ENCODE data around the gene ANXA5.
"Not testable (repeated sequence)": the region's sequence is repeated elsewhere in the genome, so short reads cannot be mapped to it uniquely, and the experiment has no call there.

Gene ANXA5

DNA sequence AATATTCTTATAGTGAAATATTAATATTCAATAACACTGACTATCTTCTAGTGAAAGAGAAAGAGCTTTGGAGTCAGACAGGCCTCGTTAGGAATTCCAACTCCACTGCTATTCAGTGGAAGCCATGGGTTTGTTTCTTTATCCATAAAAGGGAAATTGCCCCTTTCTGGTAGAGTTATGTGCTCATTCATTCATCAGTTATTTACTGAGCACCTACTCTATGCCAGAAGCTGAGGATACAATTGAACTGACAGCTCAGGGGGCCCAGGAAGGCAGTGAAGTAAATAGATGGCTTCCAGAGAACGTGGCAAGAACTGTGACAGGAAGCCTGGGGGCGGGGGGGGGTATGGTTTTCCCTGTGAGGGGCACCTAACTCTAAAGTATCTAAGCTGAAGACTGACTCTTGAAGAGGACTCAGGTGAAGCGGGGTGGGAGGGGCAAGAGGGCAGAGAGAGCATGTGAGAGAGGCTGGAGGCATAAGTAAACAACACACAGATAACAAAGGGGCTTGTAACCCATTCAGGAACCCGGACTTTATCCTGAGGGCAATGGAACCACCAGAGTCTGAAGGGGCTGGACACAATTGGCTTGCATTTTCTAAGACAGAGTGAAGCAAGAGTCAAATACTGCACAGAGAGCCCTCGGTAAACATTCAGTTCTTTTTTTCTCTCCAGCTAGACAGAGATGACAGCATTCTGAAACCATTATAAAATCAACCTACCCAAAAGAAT, 20.3 kb downstream of the ANXA5 start:
- DNase-seq = no peak

DNA sequence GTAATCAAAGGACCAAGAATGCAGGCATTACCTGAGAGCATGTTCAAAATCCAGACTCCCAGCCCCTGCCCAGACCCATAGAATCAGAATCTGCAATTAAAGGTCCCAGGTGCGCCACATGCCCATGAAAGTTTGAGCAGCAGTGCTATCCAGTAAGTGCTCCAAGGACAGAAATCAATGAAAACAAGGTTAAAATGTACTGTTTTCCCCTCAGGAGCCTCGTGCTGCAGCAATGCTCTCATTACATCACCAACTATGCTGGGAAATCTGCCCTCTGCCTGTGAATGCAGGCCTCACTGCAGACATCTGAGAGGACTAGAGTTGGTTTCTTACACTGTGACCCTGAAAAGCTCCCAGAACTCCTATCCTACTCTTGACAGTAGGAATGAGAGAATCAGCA, 21.1 kb downstream of the ANXA5 start:
- DNase-seq = no peak

DNA sequence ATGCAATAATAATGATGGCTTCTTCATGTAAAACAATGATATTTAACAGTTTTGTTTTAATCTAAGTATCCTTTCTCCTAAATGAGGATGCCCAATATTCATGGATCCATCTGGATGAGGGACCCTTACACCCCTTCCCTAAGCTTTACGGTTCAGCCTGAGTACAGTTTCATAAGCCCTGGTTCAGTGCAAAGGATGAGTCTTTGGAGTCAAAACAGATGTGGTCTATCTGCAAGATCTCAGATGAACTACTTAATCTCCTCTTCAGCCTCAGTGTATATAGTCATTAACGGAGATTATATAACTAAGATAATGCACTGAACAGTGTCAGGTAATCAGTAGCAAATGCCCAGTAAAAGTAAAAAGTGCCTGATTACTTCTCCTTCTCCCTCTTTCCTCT, 22.1 kb downstream of the ANXA5 start:
- no peak for DNase-seq

DNA sequence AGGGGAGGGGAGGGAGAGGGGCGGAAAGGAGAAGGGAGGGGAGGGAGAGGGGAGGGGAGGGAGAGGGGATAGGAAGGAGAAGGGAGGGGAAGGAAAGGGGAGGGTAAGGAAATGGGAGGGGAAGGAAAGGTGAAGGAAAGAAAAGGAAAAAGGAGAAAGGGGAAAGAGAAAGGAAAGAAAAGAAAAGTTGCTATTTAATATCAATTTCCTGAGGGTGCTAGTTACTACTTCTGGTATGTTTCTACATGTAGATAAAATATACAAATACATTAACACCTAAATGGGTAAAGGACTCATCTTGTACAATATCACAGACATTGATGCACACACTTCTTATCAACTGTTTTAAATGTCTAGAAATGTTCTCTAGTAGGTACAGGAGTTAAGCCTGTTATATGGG, 22.6 kb downstream of the ANXA5 start:
- DNase-seq = no peak

DNA sequence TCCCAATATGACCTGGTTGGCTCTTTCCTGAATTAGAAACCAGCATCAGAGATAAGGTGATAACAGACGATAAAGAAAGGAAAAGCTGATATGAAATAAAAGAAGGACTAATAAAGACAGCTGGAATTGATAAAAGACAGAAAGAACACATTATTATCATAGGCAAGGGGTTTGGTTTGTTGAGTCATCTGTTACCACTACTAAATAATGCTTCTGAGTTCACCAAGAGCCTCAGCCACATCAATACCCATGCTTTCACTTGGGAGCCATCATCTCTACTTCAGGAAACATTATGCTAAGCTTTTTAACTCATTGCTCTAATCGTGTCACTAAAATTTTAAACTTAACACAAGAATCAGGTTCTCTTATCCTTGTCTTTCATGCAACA, 27.6 kb downstream of the ANXA5 start:
- DNase-seq = no peak

DNA sequence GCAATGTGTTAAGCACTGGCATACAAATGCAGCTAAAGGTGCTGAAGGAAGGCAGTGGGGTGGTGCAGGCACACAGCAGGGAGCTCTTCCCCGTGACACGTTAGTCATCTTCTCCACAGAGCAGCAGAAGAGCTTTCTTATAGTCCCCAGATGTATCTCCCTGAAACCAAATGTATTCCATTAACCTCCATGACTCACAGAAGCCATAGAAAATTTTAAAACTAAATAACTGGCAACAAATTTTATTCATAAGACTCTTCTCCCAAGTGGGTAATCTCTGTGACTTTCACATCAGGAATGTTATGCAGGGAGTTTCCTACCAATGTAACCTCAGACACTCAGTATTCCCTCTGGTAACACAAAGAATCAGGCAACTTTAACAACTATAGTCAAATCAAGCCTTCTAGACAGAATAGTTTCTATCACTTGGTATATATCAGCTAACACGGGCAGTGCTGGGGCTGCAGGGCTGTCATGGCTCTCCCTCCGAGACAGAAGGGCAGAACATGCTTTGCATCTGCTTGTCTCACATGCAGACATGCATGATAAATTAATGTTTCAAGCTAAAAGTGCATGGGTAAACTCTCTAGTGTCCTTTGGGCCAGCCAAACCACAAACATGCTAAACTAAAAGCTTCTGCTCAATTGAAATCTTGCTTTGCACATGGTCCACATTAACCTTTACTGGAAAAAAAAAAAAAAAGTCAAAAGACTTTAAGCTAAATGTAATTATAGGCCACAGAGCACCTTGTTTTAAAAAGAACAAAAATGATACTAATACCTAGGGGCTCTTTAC, 28.2 kb downstream of the ANXA5 start:
- DNase-seq = no peak

DNA sequence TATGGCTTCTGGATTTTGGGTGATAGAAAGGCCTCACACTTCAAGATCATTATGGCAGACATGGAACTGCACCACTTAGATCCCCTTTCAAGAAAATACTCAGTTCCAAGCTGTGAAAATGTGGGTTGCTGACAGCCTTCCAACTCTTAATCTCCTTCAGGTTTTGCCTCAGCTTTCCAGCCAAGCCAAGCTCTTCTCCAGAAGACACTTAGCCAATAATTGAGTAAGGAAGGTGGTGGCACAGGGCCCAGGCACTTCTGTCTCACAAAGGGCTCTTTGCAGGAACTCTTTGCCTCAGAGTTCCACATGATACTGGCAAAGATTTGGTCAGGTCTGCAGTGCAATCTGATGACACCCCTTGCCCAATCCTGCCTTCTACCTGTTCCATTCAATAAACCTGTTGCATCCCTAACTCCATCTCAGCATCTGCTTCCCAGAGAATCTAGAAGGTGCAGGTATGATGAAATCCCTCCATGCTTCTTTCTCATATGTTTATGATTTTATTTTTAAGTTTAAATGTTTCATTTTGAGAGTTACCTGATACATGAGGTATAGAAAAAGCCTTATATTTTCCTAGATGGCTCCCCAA, 30.6 kb downstream of the ANXA5 start:
- no peak for DNase-seq

DNA sequence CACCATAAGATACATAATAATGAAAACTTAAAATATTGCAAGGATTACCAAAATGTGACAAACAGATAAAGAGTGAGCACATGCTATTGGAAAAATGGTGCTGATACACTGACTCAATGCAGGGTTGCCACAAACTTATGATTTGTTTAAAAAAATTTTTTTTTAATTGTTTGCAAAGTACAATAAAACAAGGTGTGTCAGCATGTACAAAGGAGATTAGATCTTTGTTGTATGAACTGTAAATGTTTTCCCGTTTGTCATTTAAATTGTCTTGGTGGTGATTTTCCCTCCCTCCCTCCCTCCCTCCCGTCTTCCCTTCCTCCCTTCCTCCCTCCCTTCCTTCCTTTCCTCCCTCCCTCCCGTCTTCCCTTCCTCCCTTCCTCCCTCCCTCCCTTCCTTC, 31.4 kb downstream of the ANXA5 start:
- no peak for DNase-seq

DNA sequence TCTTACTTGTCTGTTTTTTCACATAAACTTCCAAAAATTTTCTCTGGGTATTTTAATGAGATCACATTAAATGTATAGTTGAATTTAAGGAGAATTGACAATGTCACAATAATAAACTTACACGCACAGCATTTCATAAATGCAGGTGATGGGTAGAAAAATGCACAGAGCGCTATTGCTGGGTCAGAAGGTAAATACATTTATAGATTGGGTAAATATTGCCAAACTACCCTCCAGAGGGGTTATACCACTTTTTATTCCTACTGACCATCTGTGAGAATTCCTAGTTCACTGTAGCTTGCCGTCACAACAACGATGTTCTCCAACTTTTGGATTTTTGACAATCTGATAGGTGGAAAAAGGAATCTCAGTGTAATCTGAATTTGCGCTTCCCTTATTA, 34.6 kb downstream of the ANXA5 start:
- DNase-seq = no peak

DNA sequence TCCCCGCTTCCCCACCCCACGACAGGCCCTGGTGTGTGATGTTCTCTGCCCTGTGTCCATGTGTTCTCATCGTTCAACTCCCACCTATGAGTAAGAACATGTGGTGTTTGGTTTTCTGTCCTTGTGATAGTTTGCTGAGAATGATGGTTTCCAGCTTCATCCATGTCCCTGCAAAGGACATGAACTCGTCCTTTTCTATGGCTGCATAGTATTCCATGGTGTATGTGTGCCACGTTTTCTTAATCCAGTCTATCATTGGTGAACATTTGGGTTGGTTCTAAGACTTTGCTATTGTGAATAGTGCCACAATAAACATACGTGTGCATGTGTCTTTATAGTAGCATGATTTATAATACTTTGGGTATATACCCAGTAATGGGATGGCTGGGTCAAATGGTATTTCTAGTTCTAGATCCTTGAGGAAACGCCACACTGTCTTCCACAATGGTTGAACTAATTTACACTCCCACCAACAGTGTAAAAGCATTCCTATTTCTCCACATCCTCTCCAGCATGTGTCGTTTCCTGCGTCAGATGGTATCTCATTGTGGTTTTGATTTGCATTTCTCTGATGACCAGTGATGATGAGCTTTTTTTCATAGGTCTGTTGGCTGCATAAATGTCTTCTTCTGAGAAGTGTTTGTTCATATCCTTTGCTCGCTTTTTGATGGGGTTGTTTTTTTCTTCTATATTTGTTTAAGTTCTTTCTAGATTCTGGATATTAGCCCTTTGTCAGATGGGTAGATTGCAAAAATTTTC, 36.4 kb downstream of the ANXA5 start:
- not testable (repeated sequence) for DNase-seq

DNA sequence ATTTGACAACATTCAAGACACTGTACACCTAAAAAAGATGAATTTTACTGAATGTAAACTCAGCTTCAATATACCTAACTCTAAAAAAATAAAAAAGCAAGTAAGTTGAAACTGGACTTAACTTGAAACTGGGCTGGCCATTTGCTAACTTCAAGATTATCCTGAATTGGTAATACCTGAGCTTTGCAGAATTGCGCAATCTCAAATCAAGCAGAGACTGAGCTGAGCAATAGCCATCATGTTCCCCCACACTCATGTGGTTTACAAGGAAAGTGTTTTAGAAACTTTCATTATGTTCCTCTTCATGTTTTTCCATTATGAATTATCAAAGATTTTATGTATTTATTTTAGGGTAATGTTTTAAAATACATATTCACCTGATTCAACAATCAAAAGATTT, 38.7 kb downstream of the ANXA5 start:
- no peak for DNase-seq

DNA sequence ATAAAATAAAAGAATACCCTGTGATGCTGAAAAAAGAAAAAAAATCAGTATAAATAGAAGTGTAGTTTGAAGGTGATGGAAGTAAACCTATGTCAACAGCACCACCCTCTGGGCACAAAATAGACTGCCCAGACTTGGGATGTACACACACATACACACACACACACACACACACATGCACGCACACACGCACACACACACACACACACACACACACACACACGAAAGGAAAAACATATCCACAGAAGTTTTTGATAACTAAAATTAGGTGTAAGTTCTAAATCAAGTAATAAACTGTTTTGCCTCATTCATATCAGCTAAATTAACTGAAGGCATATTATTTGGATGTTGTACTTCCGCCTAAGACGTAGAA, 40.5 kb downstream of the ANXA5 start:
- DNase-seq = no peak

DNA sequence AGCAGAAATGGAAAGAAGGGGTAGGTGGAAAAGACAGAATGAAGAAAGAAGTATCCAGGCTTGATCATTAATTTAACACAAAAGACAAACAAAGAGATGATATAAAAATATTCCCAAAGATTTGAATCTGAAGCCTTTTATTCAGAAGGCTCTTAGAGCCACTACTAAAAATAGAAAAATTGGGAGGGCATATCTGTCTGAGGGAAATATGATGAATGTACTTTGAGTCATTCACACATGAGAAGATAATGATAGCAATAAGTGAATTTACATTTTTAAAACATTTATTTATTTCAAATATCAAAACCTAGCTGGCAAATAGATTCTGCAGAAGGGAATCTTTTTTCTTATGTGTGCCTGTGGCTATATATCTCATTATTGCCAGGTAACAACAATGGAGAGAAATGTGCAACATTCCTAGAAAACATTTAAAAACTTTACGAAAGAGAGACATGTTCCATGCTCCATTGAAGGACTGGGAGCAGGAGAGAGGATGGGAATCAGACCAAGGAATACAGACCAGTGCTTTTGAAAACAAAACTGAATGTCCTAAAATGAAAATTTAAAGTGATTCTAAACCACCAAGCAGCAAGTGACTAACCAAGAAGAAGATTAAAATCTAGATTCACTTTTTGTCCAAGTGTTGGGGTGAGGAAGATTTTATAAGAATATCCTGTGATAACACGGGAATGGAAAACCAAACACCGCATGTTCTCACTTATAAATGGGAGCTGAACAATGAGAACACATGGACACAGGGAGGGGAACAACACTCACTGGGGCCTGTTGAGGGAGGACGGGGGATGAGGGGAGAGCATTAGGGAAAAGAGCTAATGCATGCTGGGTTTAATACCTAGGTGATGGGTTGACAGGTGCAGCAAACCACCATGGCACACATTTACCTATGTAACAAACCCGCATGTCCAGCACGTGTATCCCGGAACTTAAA, 41.2 kb downstream of the ANXA5 start:
- no peak for DNase-seq

DNA sequence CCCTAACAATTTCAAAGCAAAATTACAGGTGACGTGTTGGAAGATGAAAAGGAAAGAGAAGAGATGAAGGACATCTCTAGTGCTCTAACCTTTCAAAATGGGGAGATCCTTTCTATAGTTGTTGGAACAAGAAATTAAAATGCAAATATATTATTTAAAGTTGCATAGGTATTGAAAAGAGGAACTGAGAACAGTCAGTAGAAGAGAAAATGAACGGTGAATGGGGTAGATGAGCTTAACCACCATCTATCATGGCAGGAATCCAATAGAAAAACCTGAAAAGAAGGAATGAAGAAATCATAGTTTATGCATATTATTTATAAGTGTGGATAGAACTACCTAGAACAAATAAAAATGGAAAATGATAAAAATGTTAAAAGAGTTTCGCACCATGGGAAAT, 42.0 kb downstream of the ANXA5 start:
- DNase-seq = no peak

DNA sequence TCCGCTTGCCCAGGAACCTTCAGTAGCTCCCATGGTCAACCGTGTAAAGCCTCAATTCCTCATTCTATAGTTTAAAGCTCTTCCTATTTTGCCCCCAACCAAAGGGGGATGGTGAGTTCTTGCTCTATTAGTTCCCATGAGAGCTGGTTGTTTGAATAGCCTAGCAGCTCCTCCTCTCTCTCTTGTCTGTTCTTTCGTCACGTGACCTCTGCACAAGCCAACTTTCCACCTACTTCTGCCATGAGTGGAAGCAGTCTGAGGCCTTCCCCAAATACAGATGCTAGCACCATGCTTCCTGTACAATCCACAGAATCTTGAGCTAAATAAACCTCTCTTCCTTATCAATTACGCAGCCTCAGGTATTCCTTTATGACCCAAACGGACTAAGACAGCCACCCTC, 42.8 kb downstream of the ANXA5 start:
- DNase-seq = no peak

DNA sequence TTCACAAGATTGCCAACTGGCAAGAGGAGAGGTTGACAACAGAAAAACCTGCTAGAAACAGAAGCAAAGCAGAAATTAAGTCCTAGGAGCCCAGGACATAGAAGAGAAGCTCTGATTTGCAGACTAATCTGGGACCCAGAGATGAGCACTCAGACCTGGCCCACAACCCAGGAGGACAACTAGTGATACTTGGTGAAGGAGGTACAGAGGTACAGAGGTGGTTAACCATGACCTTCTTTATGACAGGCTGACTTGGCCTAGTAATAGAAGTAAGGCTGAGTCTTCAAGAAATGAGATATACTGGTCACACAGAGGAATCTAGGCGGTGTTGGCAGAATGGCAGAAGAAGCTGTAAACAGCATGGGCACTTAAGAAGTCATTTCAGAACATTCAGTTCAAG, 43.6 kb downstream of the ANXA5 start:
- no peak for DNase-seq

DNA sequence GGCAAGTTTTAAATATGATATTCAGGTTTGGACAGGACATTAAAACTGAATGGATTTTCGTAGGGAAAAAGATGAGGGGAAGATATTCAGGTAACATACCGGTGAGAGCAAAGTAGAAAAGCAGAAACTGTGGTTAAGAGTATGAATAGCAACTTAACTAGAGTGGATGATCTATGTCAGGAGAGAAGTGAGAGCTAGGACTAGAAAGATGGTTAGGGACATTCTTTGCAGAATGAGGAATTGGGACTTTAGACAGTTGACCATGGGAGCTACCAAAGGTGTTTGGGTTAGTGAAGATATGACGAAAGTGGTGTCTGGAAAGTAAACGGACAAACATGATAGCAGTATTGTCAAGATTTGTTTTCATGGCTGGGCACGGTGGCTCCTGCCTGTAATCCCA, 45.2 kb downstream of the ANXA5 start:
- no peak for DNase-seq

DNA sequence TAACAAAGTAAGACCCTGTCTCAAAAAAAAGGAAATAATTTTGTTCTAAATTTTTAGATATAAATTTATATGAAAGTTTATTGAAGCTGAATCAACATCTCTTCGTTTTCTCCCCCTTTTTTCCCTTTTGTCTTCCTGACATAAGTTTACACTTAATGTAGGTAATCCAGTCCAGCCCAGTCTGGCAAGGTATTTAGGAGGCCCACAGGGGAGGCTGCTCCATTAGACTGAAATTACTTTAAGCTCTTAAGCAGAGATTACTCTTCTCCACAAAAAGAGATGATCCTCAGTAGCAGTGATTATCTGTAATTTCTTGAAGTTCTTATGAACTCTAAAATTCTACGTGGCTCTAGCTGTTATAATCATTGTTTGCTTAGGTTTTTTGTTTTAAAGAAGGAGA, 46.0 kb downstream of the ANXA5 start:
- DNase-seq = no peak

DNA sequence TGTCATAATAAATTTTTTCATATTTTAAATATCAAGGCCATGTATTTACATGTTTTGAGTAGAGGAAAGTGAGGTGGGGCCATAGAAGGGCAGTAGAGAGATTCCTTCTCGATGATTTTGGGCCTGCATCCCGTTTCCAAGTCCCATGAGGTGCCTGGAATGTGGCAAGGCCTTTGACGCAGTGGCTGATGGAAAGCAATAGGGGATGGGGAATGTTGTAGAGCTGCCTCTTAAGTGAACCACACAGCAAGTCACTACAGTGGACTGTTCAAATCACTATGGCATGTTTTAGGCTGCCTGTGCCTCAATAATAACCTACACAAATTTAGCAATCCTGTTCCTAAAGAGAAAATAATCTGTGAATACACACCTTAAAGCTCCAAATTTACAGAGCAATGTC, 48.3 kb downstream of the ANXA5 start:
- no peak for DNase-seq

DNA sequence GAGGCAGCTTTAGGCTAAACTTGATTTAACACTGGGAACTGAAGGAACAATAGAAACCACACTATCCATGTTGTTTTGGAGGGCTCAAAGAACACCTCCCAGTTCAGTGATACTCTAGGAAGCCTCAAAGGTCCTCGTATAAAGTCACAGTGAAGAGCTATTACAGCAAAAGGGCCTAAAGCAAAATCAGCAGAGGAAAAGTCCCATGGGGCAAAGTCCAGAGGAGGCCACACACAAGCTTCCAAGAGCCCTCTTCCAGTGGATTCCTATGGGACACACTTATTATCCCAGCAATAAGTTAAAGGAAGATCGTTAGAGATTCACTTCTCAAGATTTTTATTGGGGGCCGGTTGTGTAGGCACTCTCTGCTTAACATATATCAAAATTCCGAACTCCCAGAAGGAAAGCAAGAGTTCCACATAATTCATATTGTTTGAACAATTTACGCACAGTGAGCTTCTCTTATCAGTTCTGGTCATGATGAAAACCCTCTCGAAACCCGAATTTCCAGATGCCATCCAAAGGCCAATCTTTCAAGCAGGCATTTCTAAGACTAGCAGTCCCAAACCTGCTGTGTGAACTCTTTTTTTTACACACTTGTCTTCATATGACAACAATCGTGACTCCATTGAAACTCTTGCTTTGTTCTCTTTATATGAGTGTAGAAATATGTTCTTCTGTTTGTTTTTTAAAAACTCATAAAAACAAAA, 53.7 kb downstream of the ANXA5 start:
- no peak for DNase-seq

DNA sequence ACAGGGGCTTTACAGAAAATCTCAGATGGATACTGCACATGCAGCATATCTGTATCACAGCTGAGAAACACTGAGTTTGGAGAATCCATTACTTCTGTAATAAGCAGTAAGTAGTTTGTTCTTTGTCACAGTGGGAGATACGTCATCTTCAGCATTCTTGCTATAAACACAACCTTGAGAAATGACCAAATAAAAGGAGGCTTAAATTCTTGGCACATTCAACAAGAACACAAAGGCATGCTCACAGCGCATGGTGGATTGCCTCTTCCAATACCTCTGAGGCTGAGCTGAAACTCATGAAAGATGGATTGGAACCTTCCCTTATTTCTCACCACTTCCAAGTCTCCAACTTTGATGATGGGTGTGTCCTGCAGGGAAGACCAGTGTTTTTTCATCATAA, 54.5 kb downstream of the ANXA5 start:
- no peak for DNase-seq

DNA sequence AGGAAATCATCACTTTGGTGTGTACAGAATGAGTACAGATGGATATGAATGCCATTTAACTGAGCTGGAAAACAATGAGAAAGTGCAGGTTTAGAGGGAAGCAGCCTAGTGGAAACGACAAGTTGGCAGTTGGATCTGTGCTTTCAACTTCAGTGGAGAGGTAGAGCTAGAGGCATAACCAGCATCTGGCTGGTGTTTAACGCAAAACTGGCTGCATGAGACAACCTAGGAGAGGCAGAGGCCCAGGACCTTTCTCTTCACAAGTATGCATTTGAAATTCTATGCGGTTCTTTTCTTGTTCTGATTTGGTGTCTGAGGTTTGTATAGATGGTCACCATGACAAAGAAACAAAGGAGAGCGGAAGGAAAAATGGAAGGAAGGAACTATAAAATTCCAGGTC, 63.1 kb downstream of the ANXA5 start:
- no peak for DNase-seq
